Measurements from ENCODE around the gene PROM2.

PROM2 gene

GRCh38 chr2:95289253-95289652 lies 15.0 kb downstream of the PROM2 start:
- DNase-seq, result no peak

- DNase-seq, result no peak
Measured at GRCh38 chr2:95291222-95291621, 17.0 kb downstream of the PROM2 start.

GRCh38 chr2:95292623-95293260 lies 18.5 kb downstream of the PROM2 start:
- no peak for DNase-seq

- DNase-seq, result no peak
Measured at GRCh38 chr2:95294579-95295250, 20.5 kb downstream of the PROM2 start.

GRCh38 chr2:95295376-95295775 lies 21.1 kb downstream of the PROM2 start:
- DNase-seq, result no peak

GRCh38 chr2:95296011-95296410 lies 21.8 kb downstream of the PROM2 start:
- DNase-seq, result no peak

- no peak for DNase-seq
Measured at GRCh38 chr2:95296880-95297487, 22.7 kb downstream of the PROM2 start, which contains the start of gene KCNIP3. Gene KCNIP3, plus strand, starts transcription at chr2:95297347. Its CDS starts 92 bp downstream, at chr2:95297439.

- no peak for DNase-seq
Measured at GRCh38 chr2:95297639-95298395, 23.6 kb downstream of the PROM2 start.

GRCh38 chr2:95298486-95299111 lies 24.4 kb downstream of the PROM2 start:
- DNase-seq, result no peak

- DNase-seq, result no peak
Measured at GRCh38 chr2:95299961-95300360, 25.7 kb downstream of the PROM2 start.

GRCh38 chr2:95300450-95300849 lies 26.2 kb downstream of the PROM2 start:
- DNase-seq, result no peak

- DNase-seq, result no peak
Measured at GRCh38 chr2:95301186-95301585, 26.9 kb downstream of the PROM2 start.

GRCh38 chr2:95301876-95302641 lies 27.8 kb downstream of the PROM2 start:
- DNase-seq, result no peak

GRCh38 chr2:95303191-95303919 lies 29.1 kb downstream of the PROM2 start:
- no peak for DNase-seq

- no peak for DNase-seq
Measured at GRCh38 chr2:95305380-95306061, 31.3 kb downstream of the PROM2 start.

GRCh38 chr2:95306336-95306895 lies 32.2 kb downstream of the PROM2 start:
- no peak for DNase-seq

- DNase-seq, result no peak
Measured at GRCh38 chr2:95307036-95307435, 32.8 kb downstream of the PROM2 start.

- no peak for DNase-seq
Measured at GRCh38 chr2:95307878-95308277, 33.6 kb downstream of the PROM2 start.

GRCh38 chr2:95308426-95308990 lies 34.3 kb downstream of the PROM2 start:
- DNase-seq, result no peak

GRCh38 chr2:95309599-95309998 lies 35.4 kb downstream of the PROM2 start:
- DNase-seq, result no peak

Data from stimulated activated CD4-positive, alpha-beta T cell treated with anti-CD3 and anti-CD28 coated beads, Interleukin-1b, Interleukin-23, amount 100 ng/mL, for 48 hours (primary cell).